Esophagus muscularis mucosa (tissue), 4 donors: ENCODE results near the gene TOR4A. TPM values are rescaled to one million over a fixed set of nuclear protein-coding genes. Genes with fewer than 3 reads are reported as not detected.

ENCODE experiments used
- DNase-seq: peaks from one replicate; pipeline ENCODE4 v3.0.0-alpha.2; 2017; ENCODE audit errors: extremely low spot score
- H3K27ac ChIP-seq, 4 donors: fragments of 200-600 bp; sonication (generic); replicated peaks in 1 of 4; 1 replicate in 3 of 4; 2 replicates in 1 of 4; pipeline ENCODE4 v1.5.1; 2016 to 2019; ENCODE audit warnings: mild to moderate bottlenecking in 1 of 4
- H3K27me3 ChIP-seq, 4 donors: fragments of 200-600 bp; sonication (generic); one replicate each; pipeline versions ENCODE4 v1.5.1 to v1.6.0; 2016 to 2019
- H3K36me3 ChIP-seq, 4 donors: fragments of 200-600 bp; sonication (generic); one replicate each; pipeline ENCODE4 v1.5.1; 2016 to 2019
- H3K4me1 ChIP-seq, 4 donors: fragments of 200-600 bp; sonication (generic); one replicate each; pipeline ENCODE4 v1.5.1; 2016 to 2019
- H3K4me3 ChIP-seq, 4 donors: fragments of 200-600 bp; sonication (generic); 1 replicate in 2 of 4; 2 replicates in 2 of 4; pipeline ENCODE4 v1.5.1; 2016 to 2019; ENCODE audit warnings: mild to moderate bottlenecking in 4 of 4, moderate library complexity in 1 of 4
- H3K9me3 ChIP-seq, 4 donors: fragments of 200-600 bp; sonication (generic); 1 replicate in 3 of 4; 2 replicates in 1 of 4; pipeline ENCODE4 v1.5.1; 2016 to 2019
- CTCF ChIP-seq, 3 experiments: fragments of 200-600 bp in 2 of 3; fragments of 450-650 bp in 1 of 3; sonication (generic) in 2 of 3; IDR thresholded peaks; one replicate each; pipeline ENCODE4 v1.5.1; 2017 to 2019; ENCODE audit warnings: antibody characterized with exemption in 3 of 3, mild to moderate bottlenecking in 2 of 3, moderate library complexity in 1 of 3
- EP300 ChIP-seq: sonication (generic); formaldehyde crosslinking; IDR thresholded peaks from one replicate; pipeline ENCODE4 v1.6.1; 2017; ENCODE audit warnings: antibody characterized with exemption
- POLR2A ChIP-seq: fragments of 450-650 bp; IDR thresholded peaks from one replicate; pipeline ENCODE4 v1.6.1; 2017; ENCODE audit warnings: antibody characterized with exemption, moderate library complexity, mild to moderate bottlenecking, low read depth
- POLR2AphosphoS5 ChIP-seq, 2 donors: sonication (generic); formaldehyde crosslinking; IDR thresholded peaks; one replicate each; pipeline ENCODE4 v1.6.1; 2017; ENCODE audit warnings: antibody characterized with exemption in 2 of 2
- WGBS: methylation state at CpG from one replicate; pipeline ENCODE4 v1.1.5; 2018; 5-methylcytosine and 5-hydroxymethylcytosine counted together
- intact Hi-C: fragments of 100-400 bp; cut with DNase I; formaldehyde crosslinking; loops from one replicate; pipeline ENCODE4 v1.15.1; 2023
- total RNA-seq, 4 donors: library from RNA; depleted of rRNA; stranded (reverse); fragments of >200 nt; gene quantifications; one replicate each; pipeline versions ENCODE4 v1.1.0 to v1.2.1, GENCODE V29; 2016

Gene TOR4A
- total RNA-seq, 4 donors from 2014 or later, result 5.0 to 9.2 (median 7.3) TPM

- Histone ChIP-seq H3K27me3 (no peaks in the 10 kb centered on the region), H3K4me3 (no peak overlapping the region), H3K36me3 (peaks cover 0 to 8% (median 0%) of the 10 kb centered on the region in 4 donors), H3K27ac (no peak overlapping the region), H3K9me3 (peaks cover 0 to 6% (median 5%) of the 10 kb centered on the region in 4 donors), H3K4me1 (no peaks in the 10 kb centered on the region)
- DNase-seq, result no peak
- TF ChIP-seq EP300 (no peak), POLR2A (no peak), CTCF (IDR thresholded peaks at IDR 0.05) (no peak), POLR2AphosphoS5 (IDR thresholded peaks at IDR 0.05) (no peak)
- intact Hi-C loops, result no loop called here
- WGBS, result 92% methylated on average over 9 of the region's 9 CpGs
Observed at GRCh38 chr9:137331929-137332328, 54.4 kb downstream of the TOR4A start.

Other genes with a start within 250 kb of the TOR4A start
- gene ABCA2, start 249.5 kb upstream of the TOR4A start, total RNA-seq, result 10 to 100 TPM; 17.4 to 30.9 (median 21.6) TPM
- under 1 TPM in 2 of 4 donors, not detected in 2; 0.32 to 0.83 TPM for gene FUT7, start 245.6 kb upstream of the TOR4A start, total RNA-seq
- 100 to 1,000 TPM in 2 of 4 donors, 10 to 100 TPM in 2; 45.3 to 119 (median 91.5) TPM for gene NPDC1, start 231.5 kb upstream of the TOR4A start, total RNA-seq
- 1 to 10 TPM in 2 of 4 donors, under 1 TPM in 2; 0.42 to 1.2 (median 1.0) TPM for gene ENTPD2, start 223.7 kb upstream of the TOR4A start, total RNA-seq
- gene SAPCD2, start 207.2 kb upstream of the TOR4A start, total RNA-seq, result under 1 TPM in 3 of 4 donors, not detected in 1; 0.17 to 0.40 (median 0.26) TPM
- 1 to 10 TPM; 3.6 to 5.8 (median 5.0) TPM for gene UAP1L1, start 200.2 kb upstream of the TOR4A start, total RNA-seq
- gene MAN1B1, start 190.7 kb upstream of the TOR4A start, total RNA-seq, result 10 to 100 TPM; 22.4 to 36.6 (median 27.0) TPM
- 100 to 1,000 TPM in 2 of 4 donors, 10 to 100 TPM in 2; 90.1 to 121 (median 104) TPM for gene DPP7, start 163.0 kb upstream of the TOR4A start, total RNA-seq
- under 1 TPM in 3 of 4 donors, not detected in 1; 0.11 to 0.50 (median 0.19) TPM for gene GRIN1, start 138.6 kb upstream of the TOR4A start, total RNA-seq
- not detected for gene LRRC26, start 107.7 kb upstream of the TOR4A start, total RNA-seq
- not detected for gene TMEM210, start 105.7 kb upstream of the TOR4A start, total RNA-seq
- 10 to 100 TPM; 18.7 to 28.7 (median 25.1) TPM for gene ANAPC2, start 89.2 kb upstream of the TOR4A start, total RNA-seq
- gene SSNA1, start 89.0 kb upstream of the TOR4A start, total RNA-seq, result 10 to 100 TPM; 58.2 to 99.5 (median 76.7) TPM
- gene TPRN, start 77.0 kb upstream of the TOR4A start, total RNA-seq, result 10 to 100 TPM in 1 of 4 donors, 1 to 10 TPM in 3; 4.1 to 12.6 (median 7.7) TPM
- 10 to 100 TPM; 28.8 to 45.8 (median 34.8) TPM for gene TMEM203, start 72.1 kb upstream of the TOR4A start, total RNA-seq
- 10 to 100 TPM in 1 of 4 donors, 1 to 10 TPM in 3; 6.5 to 12.3 (median 8.0) TPM for gene NDOR1, start 72.0 kb upstream of the TOR4A start, total RNA-seq
- gene RNF208, start 55.5 kb upstream of the TOR4A start, total RNA-seq, result 1 to 10 TPM; 1.2 to 4.2 (median 2.4) TPM
- gene CYSRT1, start 52.6 kb upstream of the TOR4A start, total RNA-seq, result under 1 TPM in 3 of 4 donors, not detected in 1; 0.33 to 0.45 (median 0.40) TPM
- not detected for gene RNF224, start 50.2 kb upstream of the TOR4A start, total RNA-seq
- gene SLC34A3, start 46.8 kb upstream of the TOR4A start, total RNA-seq, result not detected
- 100 to 1,000 TPM; 227 to 469 (median 304) TPM for gene TUBB4B, start 36.4 kb upstream of the TOR4A start, total RNA-seq
- gene STPG3, start 26.4 kb upstream of the TOR4A start, total RNA-seq, result not detected
- gene NELFB, start 22.4 kb upstream of the TOR4A start, total RNA-seq, result 10 to 100 TPM; 26.6 to 73.2 (median 48.8) TPM
- 10 to 100 TPM in 1 of 4 donors, 1 to 10 TPM in 3; 2.9 to 10.3 (median 7.2) TPM for gene NRARP, start 24.5 kb downstream of the TOR4A start, total RNA-seq
- gene EXD3, start 145.4 kb downstream of the TOR4A start, total RNA-seq, result 10 to 100 TPM in 3 of 4 donors, 1 to 10 TPM in 1; 8.3 to 22.3 (median 14.2) TPM
- 1 to 10 TPM; 2.1 to 4.0 (median 3.0) TPM for gene NOXA1, start 145.7 kb downstream of the TOR4A start, total RNA-seq
- not detected for gene ENTPD8, start 163.6 kb downstream of the TOR4A start, total RNA-seq
- gene NSMF, start 181.6 kb downstream of the TOR4A start, total RNA-seq, result 10 to 100 TPM; 41.9 to 71.0 (median 58.9) TPM